ENCODE results near the gene PLCB1. TPM values are rescaled to one million over a fixed set of nuclear protein-coding genes. Genes with fewer than 3 reads are reported as not detected.

PLCB1 gene
- total and polyA plus RNA-seq, 2 of the 4 experiments (the other 2 are of a cell fraction), result 5.6 to 16.1 TPM

GRCh38 chr20:8454137-8454712, 322.2 kb downstream of the PLCB1 start:
- intact Hi-C loops (cut with micrococcal nuclease), result loop anchor here (1.0 to 5.0 kb wide), 3 partner anchors 267 to 407 kb away; partner anchors contain the start of gene PLCB1
- Histone ChIP-seq H3K4me2 (ENCODE audit: low read depth, low read length) (no peak overlapping the region), H3K9me1 (ENCODE audit: insufficient read depth, low read length) (peaks cover 5% of the 10 kb centered on the region), H3K79me1 (ENCODE audit: low read depth in 1 of 2, low read length in 2 of 2) (peaks cover 0 to 3% of the 10 kb centered on the region in 2 experiments; a peak in 2 of 4 replicates), H3K36me3 (ENCODE audit: control insufficient read depth, insufficient read depth, low read length) (no peaks in the 10 kb centered on the region), H4K5ac (ENCODE audit: low read depth, low read length) (no peak overlapping the region), H4K91ac (ENCODE audit: insufficient read depth, low read depth, low read length) (peak overlapping the region; percentile 53; the same call in 1 of the 2 replicates), H2BK15ac (ENCODE audit: low read depth, low read length) (peak overlapping the region; percentile 21; the same call in 1 of the 3 replicates), H2BK20ac (ENCODE audit: low read depth, low read length) (peak overlapping the region; percentile 60; the same call in 1 of the 2 replicates), H4K8ac (ENCODE audit: low read depth in 2 of 2, low read length in 2 of 2) (peak overlapping the region in 1 of 2 experiments; percentile 41; a peak in 1 of 4 replicates), H3K4me1 (ENCODE audit: control insufficient read depth, insufficient read depth, low read length) (peaks cover 3% of the 10 kb centered on the region), H2AFZ (replicated peaks; ENCODE audit: low read length, poor library complexity) (peak overlapping the region; percentile 4), H3K56ac (ENCODE audit: extremely low read depth, insufficient read depth, low read length) (no peak overlapping the region), H3K14ac (replicated peaks; ENCODE audit: low read depth, low read length) (peak overlapping the region; percentile 51; the same call in 1 of the 2 replicates), H3K4ac (ENCODE audit: low read depth, low read length) (peak overlapping the region; percentile 55), H3K9me3 (ENCODE audit: control insufficient read depth, insufficient read depth, low read length) (no peaks in the 10 kb centered on the region), H3K27me3 (ENCODE audit: control insufficient read depth, insufficient read depth, low read length) (no peaks in the 10 kb centered on the region), H3K18ac (ENCODE audit: low read depth, low read length) (no peak overlapping the region), H3K9ac (ENCODE audit: low read depth, low read length) (no peak overlapping the region), H2AK9ac (replicated peaks; ENCODE audit: low read depth, low read length, poor library complexity) (no peak overlapping the region), H2BK120ac (ENCODE audit: low read depth, low read length) (peak overlapping the region; percentile 45), H2BK5ac (ENCODE audit: low read depth, low read length, poor library complexity, severe bottlenecking) (no peak overlapping the region), H2AK5ac (ENCODE audit: low read depth, low read length) (peak overlapping the region; percentile 38), H3K27ac (ENCODE audit: insufficient read depth, low read length) (no peak overlapping the region), H4K20me1 (ENCODE audit: insufficient read depth, low read length) (no peaks in the 10 kb centered on the region), H3K4me3 (ENCODE audit: insufficient read depth, low read depth, low read length) (no peak overlapping the region), H3K23ac (ENCODE audit: low read depth, low read length) (peak overlapping the region; percentile 23; the same call in 1 of the 2 replicates)
- POLR2A ChIA-PET (ENCODE audit: unreplicated experiment), result no interaction called here
- TF ChIP-seq SMC3 (IDR thresholded peaks at IDR 0.05; ENCODE audit: low read depth, low read length) (peak; percentile 63), ELK1 (IDR thresholded peaks at IDR 0.05; ENCODE audit: borderline replicate concordance, low read depth, low read length) (no peak), CHD1 (IDR thresholded peaks at IDR 0.05; ENCODE audit: low read depth, low read length) (no peak), RAD21 (IDR thresholded peaks at IDR 0.05; ENCODE audit: low read length) (peak; percentile 82), BHLHE40 (IDR thresholded peaks at IDR 0.05; ENCODE audit: low read depth, low read length) (peak; percentile 54; the same call in 1 of the 2 replicates), NFE2L2 (IDR thresholded peaks at IDR 0.05; ENCODE audit: low read depth, low read length) (peak; percentile 66; the same call in 1 of the 2 replicates), CEBPB (IDR thresholded peaks at IDR 0.05; ENCODE audit: low read depth, low read length) (peak; percentile 64), FOS (IDR thresholded peaks at IDR 0.05; ENCODE audit: low read depth, low read length) (peak; percentile 94), MXI1 (IDR thresholded peaks at IDR 0.05; ENCODE audit: borderline replicate concordance, low read depth, low read length) (no peak), POLR2A (IDR thresholded peaks at IDR 0.05; ENCODE audit: low read depth, low read length) (no peak), MAFK (IDR thresholded peaks at IDR 0.05; ENCODE audit: low read depth, low read length) (peak; percentile 23; the same call in 1 of the 2 replicates), RFX5 (IDR thresholded peaks at IDR 0.05; ENCODE audit: low read depth, low read length) (no peak), USF2 (IDR thresholded peaks at IDR 0.05; ENCODE audit: low read depth, low read length) (0 out of 2 replicates have a peak, but pooled peaks have one; percentile 3), CTCF (conservative IDR thresholded peaks at IDR 0.05; ENCODE audit: low read depth, low read length) (peak; percentile 73), MAZ (IDR thresholded peaks at IDR 0.05; ENCODE audit: borderline replicate concordance, low read depth, low read length) (no peak)
- in situ Hi-C loops (cut with MboI; ENCODE audit: low sequenced_read_pairs), result no loop called here
- ATAC-seq (ENCODE audit: low read depth) (peak; percentile 96), DNase-seq (peak; percentile 97)
- no TSS peak for BruUV-seq (replicated peaks)
- dilution Hi-C loops (cut with HindIII; ENCODE audit: low sequenced_read_pairs, unreplicated experiment), result no loop called here
- CTCF ChIA-PET, result interaction anchor here (0.6 kb wide), 1 partner anchor 46 kb away, joined by 3 read pairs; no protein-coding TSS in a partner anchor
- 86% methylated on average over 1 of the region's 6 CpGs; no CpG with 5 or more reads in 1 of the 2 experiments for WGBS, 2 experiments (ENCODE audit: extremely low coverage in 2 of 2, insufficient read length in 1 of 2)
